Measurements from ENCODE around the gene LRRC1.
"Not testable (repeated sequence)": the region's sequence is repeated elsewhere in the genome, so short reads cannot be mapped to it uniquely, and the experiment has no call there.

The LRRC1 gene

DNA sequence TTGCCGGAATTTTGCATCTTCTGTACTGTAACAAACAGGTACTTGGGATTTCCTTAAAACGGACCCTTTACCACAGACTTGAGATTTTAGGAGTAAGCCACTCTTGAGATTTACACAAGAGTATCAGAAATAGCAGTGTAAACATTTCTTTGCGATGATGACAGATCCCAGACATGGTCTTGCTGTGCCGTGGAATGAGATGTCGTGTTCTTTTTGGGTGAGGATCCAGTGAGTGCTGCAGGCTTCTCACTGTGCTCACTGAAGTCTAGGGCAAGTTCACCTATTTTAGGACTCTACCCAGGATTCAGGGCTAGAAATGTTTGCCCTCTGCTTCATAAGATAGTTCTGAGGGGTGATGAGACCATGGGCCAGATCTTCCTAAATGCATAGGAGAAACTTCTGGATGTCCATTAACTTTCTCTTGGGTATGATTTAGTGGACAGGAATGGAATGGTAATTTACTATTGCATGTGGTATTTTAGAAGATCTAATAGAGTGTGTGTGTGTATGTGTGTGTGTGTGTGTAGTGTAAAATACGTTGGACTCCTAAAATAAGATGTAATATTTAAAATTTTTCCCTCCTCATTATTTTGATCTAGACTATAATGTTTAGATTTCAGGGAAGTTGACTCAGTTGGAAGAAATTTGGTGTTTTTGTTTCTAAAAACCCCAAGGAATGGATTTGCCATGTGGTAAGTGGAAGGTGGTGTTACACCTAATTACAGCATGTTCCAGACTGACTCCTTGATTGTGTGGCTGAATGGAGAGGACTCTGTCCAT lies 8.5 kb downstream of the LRRC1 start:
- Histone ChIP-seq H3K4me3 (ENCODE audit: low read depth in 1 of 2, low read length in 2 of 2) (no peak overlapping the region), H3K27ac (ENCODE audit: low read length) (no peak overlapping the region), H3K27me3 (ENCODE audit: low read depth, low read length) (no peaks in the 10 kb centered on the region)

DNA sequence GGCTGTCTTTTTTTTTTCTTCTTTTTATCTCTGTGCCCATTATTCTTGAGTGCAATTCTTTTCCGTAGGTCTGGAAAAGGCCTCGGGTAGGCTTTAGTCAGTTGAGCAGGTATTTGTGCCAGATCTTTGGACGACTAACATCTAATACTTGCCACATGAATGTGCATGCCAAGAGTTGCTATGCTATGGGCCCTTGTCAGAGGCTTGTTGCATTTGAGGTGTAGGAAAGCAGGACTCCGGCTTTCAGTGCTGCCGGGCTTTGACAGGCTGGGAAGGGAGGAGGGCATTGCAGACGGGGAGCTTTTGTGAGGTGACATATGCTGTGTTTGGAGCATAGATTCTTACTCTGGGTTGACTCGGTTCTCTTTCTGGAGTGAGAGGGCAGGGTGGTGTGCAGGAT lies 10.2 kb downstream of the LRRC1 start:
- H3K36me3 ChIP-seq (ENCODE audit: control insufficient read depth in 1 of 2, insufficient read depth in 2 of 2, low read length in 2 of 2), result no peaks in the 10 kb centered on the region
- peaks cover 0 to 19% of the 10 kb centered on the region in 2 donors for H3K4me1 ChIP-seq (ENCODE audit: control insufficient read depth in 1 of 2, insufficient read depth in 2 of 2, low read length in 2 of 2)
- no peak overlapping the region for H3K4me3 ChIP-seq (ENCODE audit: low read depth in 1 of 2, low read length in 2 of 2)
- H3K27ac ChIP-seq (ENCODE audit: low read length), result no peak overlapping the region
- no peaks in the 10 kb centered on the region for H3K27me3 ChIP-seq (ENCODE audit: low read depth, low read length)
- no peaks in the 10 kb centered on the region for H3K9me3 ChIP-seq (ENCODE audit: control insufficient read depth in 1 of 2, low read length in 2 of 2)

More for the DNA sequence above, 8.5 kb downstream of the LRRC1 start:
- Histone ChIP-seq H3K9me3 (ENCODE audit: control insufficient read depth in 1 of 2, low read length in 2 of 2) (no peaks in the 10 kb centered on the region), H3K36me3 (ENCODE audit: control insufficient read depth in 1 of 2, insufficient read depth in 2 of 2, low read length in 2 of 2) (no peaks in the 10 kb centered on the region), H3K4me1 (ENCODE audit: control insufficient read depth in 1 of 2, insufficient read depth in 2 of 2, low read length in 2 of 2) (peaks cover 0 to 19% of the 10 kb centered on the region in 2 donors)

GRCh38 chr6:53805725-53806124 lies 10.9 kb downstream of the LRRC1 start:
- H3K4me1 ChIP-seq (ENCODE audit: control insufficient read depth in 1 of 2, insufficient read depth in 2 of 2, low read length in 2 of 2), result peaks cover 0 to 19% of the 10 kb centered on the region in 2 donors
- no peaks in the 10 kb centered on the region for H3K36me3 ChIP-seq (ENCODE audit: control insufficient read depth in 1 of 2, insufficient read depth in 2 of 2, low read length in 2 of 2)
- H3K27ac ChIP-seq (ENCODE audit: low read length), result no peak overlapping the region
- no peak overlapping the region for H3K4me3 ChIP-seq (ENCODE audit: low read depth in 1 of 2, low read length in 2 of 2)
- H3K27me3 ChIP-seq (ENCODE audit: low read depth, low read length), result no peaks in the 10 kb centered on the region
- no peaks in the 10 kb centered on the region for H3K9me3 ChIP-seq (ENCODE audit: control insufficient read depth in 1 of 2, low read length in 2 of 2)

GRCh38 chr6:53807606-53808005 lies 12.8 kb downstream of the LRRC1 start:
- peaks cover 0 to 12% of the 10 kb centered on the region in 2 donors for H3K4me1 ChIP-seq (ENCODE audit: control insufficient read depth in 1 of 2, insufficient read depth in 2 of 2, low read length in 2 of 2)
- not testable (repeated sequence) for H3K9me3 ChIP-seq (ENCODE audit: control insufficient read depth in 1 of 2, low read length in 2 of 2); H3K36me3 ChIP-seq (ENCODE audit: control insufficient read depth in 1 of 2, insufficient read depth in 2 of 2, low read length in 2 of 2); H3K27ac ChIP-seq (ENCODE audit: low read length); H3K4me3 ChIP-seq (ENCODE audit: low read depth in 1 of 2, low read length in 2 of 2); H3K27me3 ChIP-seq (ENCODE audit: low read depth, low read length)

- Histone ChIP-seq H3K4me1 (ENCODE audit: control insufficient read depth in 1 of 2, insufficient read depth in 2 of 2, low read length in 2 of 2) (peaks cover 0 to 5% of the 10 kb centered on the region in 2 donors), H3K36me3 (ENCODE audit: control insufficient read depth in 1 of 2, insufficient read depth in 2 of 2, low read length in 2 of 2) (no peaks in the 10 kb centered on the region), H3K9me3 (ENCODE audit: control insufficient read depth in 1 of 2, low read length in 2 of 2) (no peaks in the 10 kb centered on the region), H3K4me3 (ENCODE audit: low read depth in 1 of 2, low read length in 2 of 2) (no peak overlapping the region), H3K27ac (ENCODE audit: low read length) (no peak overlapping the region), H3K27me3 (ENCODE audit: low read depth, low read length) (no peaks in the 10 kb centered on the region)
These were observed 13.6 kb downstream of the LRRC1 start for GRCh38 chr6:53808302-53808881.

DNA sequence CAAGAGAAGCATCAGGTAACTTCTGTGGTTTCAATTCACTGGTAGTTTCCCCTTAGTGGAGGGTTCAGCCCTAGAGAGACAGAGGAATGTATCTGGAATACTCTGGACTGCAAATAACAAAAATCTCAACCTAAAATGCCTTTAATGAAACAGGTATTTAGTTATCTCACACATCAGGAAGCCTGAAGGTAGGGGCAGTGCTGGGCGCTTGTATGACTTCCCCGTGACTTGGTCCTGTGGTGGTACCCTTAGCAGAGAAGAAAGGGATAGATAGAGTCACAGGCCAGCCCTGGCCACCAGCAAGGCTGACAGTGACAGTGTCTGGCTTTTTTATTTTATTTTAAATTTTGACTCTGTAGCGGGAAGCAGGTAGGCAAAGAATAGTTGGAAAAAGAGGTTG lies 14.9 kb downstream of the LRRC1 start:
- Histone ChIP-seq H3K27me3 (ENCODE audit: low read depth, low read length) (no peaks in the 10 kb centered on the region), H3K4me3 (ENCODE audit: low read depth in 1 of 2, low read length in 2 of 2) (no peak overlapping the region), H3K9me3 (ENCODE audit: control insufficient read depth in 1 of 2, low read length in 2 of 2) (no peaks in the 10 kb centered on the region), H3K36me3 (ENCODE audit: control insufficient read depth in 1 of 2, insufficient read depth in 2 of 2, low read length in 2 of 2) (no peaks in the 10 kb centered on the region), H3K27ac (ENCODE audit: low read length) (no peak overlapping the region), H3K4me1 (ENCODE audit: control insufficient read depth in 1 of 2, insufficient read depth in 2 of 2, low read length in 2 of 2) (peaks cover 0 to 3% of the 10 kb centered on the region in 2 donors)

GRCh38 chr6:53811082-53811481 lies 16.3 kb downstream of the LRRC1 start:
- Histone ChIP-seq H3K4me1 (ENCODE audit: control insufficient read depth in 1 of 2, insufficient read depth in 2 of 2, low read length in 2 of 2) (peaks cover 0 to 12% of the 10 kb centered on the region in 2 donors), H3K27ac (ENCODE audit: low read length) (no peak overlapping the region), H3K9me3 (ENCODE audit: control insufficient read depth in 1 of 2, low read length in 2 of 2) (no peaks in the 10 kb centered on the region), H3K36me3 (ENCODE audit: control insufficient read depth in 1 of 2, insufficient read depth in 2 of 2, low read length in 2 of 2) (no peaks in the 10 kb centered on the region), H3K27me3 (ENCODE audit: low read depth, low read length) (no peaks in the 10 kb centered on the region), H3K4me3 (ENCODE audit: low read depth in 1 of 2, low read length in 2 of 2) (no peak overlapping the region)

DNA sequence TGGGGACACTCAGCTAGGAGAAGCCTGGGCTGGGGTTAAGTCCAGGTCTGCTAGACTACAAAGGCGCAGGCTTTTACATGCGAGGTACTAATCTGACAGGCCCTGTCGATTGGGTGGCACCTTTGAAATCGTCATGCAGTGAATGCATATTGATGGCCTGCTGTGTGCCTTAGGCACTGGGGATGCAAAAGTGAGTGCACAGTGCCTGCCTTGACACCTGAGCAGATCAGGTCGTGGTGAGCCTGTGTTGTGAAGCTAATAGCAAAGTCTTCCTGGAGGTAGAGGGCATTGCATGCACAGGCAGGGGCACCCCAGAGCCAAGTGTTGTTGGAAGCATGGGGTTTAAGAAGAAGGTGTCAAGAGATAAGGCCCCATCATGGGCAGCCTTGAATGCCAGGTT lies 16.9 kb downstream of the LRRC1 start:
- Histone ChIP-seq H3K27ac (ENCODE audit: low read length) (no peak overlapping the region), H3K4me3 (ENCODE audit: low read depth in 1 of 2, low read length in 2 of 2) (no peak overlapping the region), H3K9me3 (ENCODE audit: control insufficient read depth in 1 of 2, low read length in 2 of 2) (no peaks in the 10 kb centered on the region), H3K36me3 (ENCODE audit: control insufficient read depth in 1 of 2, insufficient read depth in 2 of 2, low read length in 2 of 2) (no peaks in the 10 kb centered on the region), H3K4me1 (ENCODE audit: control insufficient read depth in 1 of 2, insufficient read depth in 2 of 2, low read length in 2 of 2) (peaks cover 0 to 12% of the 10 kb centered on the region in 2 donors), H3K27me3 (ENCODE audit: low read depth, low read length) (no peaks in the 10 kb centered on the region)

- peaks cover 0 to 12% of the 10 kb centered on the region in 2 donors for H3K4me1 ChIP-seq (ENCODE audit: control insufficient read depth in 1 of 2, insufficient read depth in 2 of 2, low read length in 2 of 2)
These were observed 18.3 kb downstream of the LRRC1 start for GRCh38 chr6:53813096-53813495.

GRCh38 chr6:53813801-53814200 lies 19.0 kb downstream of the LRRC1 start:
- H3K27ac ChIP-seq (ENCODE audit: low read length), result no peak overlapping the region
- no peak overlapping the region for H3K4me3 ChIP-seq (ENCODE audit: low read depth in 1 of 2, low read length in 2 of 2)
- H3K27me3 ChIP-seq (ENCODE audit: low read depth, low read length), result no peaks in the 10 kb centered on the region
- H3K4me1 ChIP-seq (ENCODE audit: control insufficient read depth in 1 of 2, insufficient read depth in 2 of 2, low read length in 2 of 2), result peaks cover 0 to 14% of the 10 kb centered on the region in 2 donors
- no peaks in the 10 kb centered on the region for H3K9me3 ChIP-seq (ENCODE audit: control insufficient read depth in 1 of 2, low read length in 2 of 2)
- H3K36me3 ChIP-seq (ENCODE audit: control insufficient read depth in 1 of 2, insufficient read depth in 2 of 2, low read length in 2 of 2), result no peaks in the 10 kb centered on the region

More at GRCh38 chr6:53813096-53813495, 18.3 kb downstream of the LRRC1 start:
- H3K27me3 ChIP-seq (ENCODE audit: low read depth, low read length), result no peaks in the 10 kb centered on the region
- H3K36me3 ChIP-seq (ENCODE audit: control insufficient read depth in 1 of 2, insufficient read depth in 2 of 2, low read length in 2 of 2), result no peaks in the 10 kb centered on the region
- H3K4me3 ChIP-seq (ENCODE audit: low read depth in 1 of 2, low read length in 2 of 2), result no peak overlapping the region
- no peak overlapping the region for H3K27ac ChIP-seq (ENCODE audit: low read length)
- H3K9me3 ChIP-seq (ENCODE audit: control insufficient read depth in 1 of 2, low read length in 2 of 2), result no peaks in the 10 kb centered on the region

DNA sequence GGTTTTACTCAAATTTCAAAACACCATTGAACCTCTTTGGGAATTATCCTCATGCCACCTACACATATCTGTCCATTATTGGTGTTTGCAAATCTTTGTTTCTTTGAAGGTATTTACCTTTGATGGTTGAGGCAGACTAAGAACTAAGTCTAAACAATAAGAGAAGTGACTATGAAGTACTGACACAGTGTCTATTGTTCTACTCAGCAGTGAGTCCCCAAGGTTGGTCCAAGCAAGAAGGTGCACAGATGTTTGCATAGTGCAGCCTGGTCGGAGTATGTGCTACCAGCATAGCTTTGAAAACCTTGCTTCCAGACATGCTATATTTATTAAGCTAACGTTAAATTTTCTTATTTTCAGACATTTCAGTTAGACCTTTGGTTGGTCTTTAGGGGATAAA lies 19.5 kb downstream of the LRRC1 start:
- H3K27me3 ChIP-seq (ENCODE audit: low read depth, low read length), result no peaks in the 10 kb centered on the region
- no peak overlapping the region for H3K27ac ChIP-seq (ENCODE audit: low read length)
- no peaks in the 10 kb centered on the region for H3K9me3 ChIP-seq (ENCODE audit: control insufficient read depth in 1 of 2, low read length in 2 of 2)
- H3K4me3 ChIP-seq (ENCODE audit: low read depth in 1 of 2, low read length in 2 of 2), result no peak overlapping the region
- no peaks in the 10 kb centered on the region for H3K36me3 ChIP-seq (ENCODE audit: control insufficient read depth in 1 of 2, insufficient read depth in 2 of 2, low read length in 2 of 2)
- H3K4me1 ChIP-seq (ENCODE audit: control insufficient read depth in 1 of 2, insufficient read depth in 2 of 2, low read length in 2 of 2), result peaks cover 0 to 16% of the 10 kb centered on the region in 2 donors

Data from muscle layer of duodenum (tissue), 2 donors.